HepG2 (cell line): ENCODE results near the gene MYL11. TPM values are rescaled to one million over a fixed set of nuclear protein-coding genes. Genes with fewer than 3 reads are reported as not detected.

Source experiments
- BRD4 ChIP-seq: sonication (generic); formaldehyde crosslinking; IDR thresholded peaks from 2 replicates; pipeline ENCODE4 v1.4.0; 2020; ENCODE audit warnings: missing genetic modification reagents
- DNMT1 ChIP-seq: sonication (generic); formaldehyde crosslinking; IDR thresholded peaks from 2 replicates; pipeline ENCODE4 v1.5.1; 2020; ENCODE audit warnings: mild to moderate bottlenecking, missing genetic modification reagents
- EHMT2 ChIP-seq: fragments of 200-600 bp; sonication (generic); IDR thresholded peaks from 2 replicates; pipeline ENCODE4 v1.7.0; 2017; ENCODE audit warnings: antibody characterized with exemption, low read depth, low read length, borderline replicate concordance
- ELF3 ChIP-seq: IDR thresholded peaks from 2 replicates; pipeline ENCODE4 v1.6.1; 2016; ENCODE audit warnings: missing genetic modification reagents, missing compliant biosample characterization
- ETV5 ChIP-seq: IDR thresholded peaks from 2 replicates; pipeline ENCODE4 v1.6.1; 2018; ENCODE audit warnings: missing biosample characterization, missing genetic modification reagents, inconsistent platforms, borderline replicate concordance
- GABPA ChIP-seq, 2 experiments: IDR thresholded peaks; 2 replicates each; pipeline ENCODE4 v1.6.1; 2011 to 2016; ENCODE audit warnings: low read depth in 2 of 2, low read length in 1 of 2, missing biosample characterization in 1 of 2, missing genetic modification characterization in 1 of 2
- HOXA3 ChIP-seq: sonication (generic); formaldehyde crosslinking; IDR thresholded peaks from 2 replicates; pipeline ENCODE4 v1.5.0; 2020; ENCODE audit warnings: missing genetic modification reagents
- IRX3 ChIP-seq: sonication (generic); formaldehyde crosslinking; IDR thresholded peaks from 2 replicates; pipeline ENCODE4 v1.8.1; 2023; ENCODE audit warnings: mild to moderate bottlenecking, low read depth, missing genetic modification reagents, borderline replicate concordance
- MTA3 ChIP-seq: sonication (generic); formaldehyde crosslinking; IDR thresholded peaks from 2 replicates; pipeline ENCODE4 v1.4.0; 2020; ENCODE audit warnings: missing genetic modification reagents
- NFE2L2 ChIP-seq: fragments of 150-350 bp; IDR thresholded peaks from 2 replicates; pipeline ENCODE4 v1.6.1; 2014; ENCODE audit warnings: low read length
- SALL1 ChIP-seq: sonication (generic); formaldehyde crosslinking; IDR thresholded peaks from 2 replicates; pipeline ENCODE4 v1.8.0; 2022; ENCODE audit warnings: mild to moderate bottlenecking, missing genetic modification reagents
- TMF1 ChIP-seq: sonication (generic); formaldehyde crosslinking; IDR thresholded peaks from 2 replicates; pipeline ENCODE4 v1.8.1; 2022; ENCODE audit warnings: low read depth, missing genetic modification reagents
- U2AF2 ChIP-seq: fragments of 200-400 bp; formaldehyde crosslinking; IDR thresholded peaks from 2 replicates; pipeline ENCODE4 v1.6.1; 2017; ENCODE audit warnings: low read depth, mild to moderate bottlenecking, low read length
- ZNF263 ChIP-seq: sonication (generic); formaldehyde crosslinking; IDR thresholded peaks from 2 replicates; pipeline ENCODE4 v1.4.0; 2020; ENCODE audit warnings: missing genetic modification reagents
- ZNF292 ChIP-seq: sonication (generic); formaldehyde crosslinking; IDR thresholded peaks from 2 replicates; pipeline ENCODE4 v1.8.1; 2022; ENCODE audit warnings: mild to moderate bottlenecking, low read depth, missing genetic modification reagents, borderline replicate concordance
- ZNF3 ChIP-seq: IDR thresholded peaks from 2 replicates; pipeline ENCODE4 v1.7.0; 2017; ENCODE audit warnings: inconsistent platforms
- ZNF430 ChIP-seq: sonication (generic); formaldehyde crosslinking; IDR thresholded peaks from 2 replicates; pipeline ENCODE4 v1.9.0; 2021; ENCODE audit warnings: mild to moderate bottlenecking, missing genetic modification reagents
- ZNF605 ChIP-seq: sonication (generic); formaldehyde crosslinking; IDR thresholded peaks from 2 replicates; pipeline ENCODE4 v1.8.0; 2022; ENCODE audit warnings: mild to moderate bottlenecking, missing genetic modification reagents
- ZNF629 ChIP-seq: sonication (generic); formaldehyde crosslinking; conservative IDR thresholded peaks from 2 replicates; pipeline ENCODE4 v1.5.0; 2020; ENCODE audit warnings: missing genetic modification reagents
- ZNF720 ChIP-seq: sonication (generic); formaldehyde crosslinking; IDR thresholded peaks from 2 replicates; pipeline ENCODE4 v1.4.0; 2020; ENCODE audit warnings: missing genetic modification reagents
- ZSCAN22 ChIP-seq: sonication (generic); formaldehyde crosslinking; IDR thresholded peaks from 2 replicates; pipeline ENCODE4 v1.4.0; 2020; ENCODE audit warnings: mild to moderate bottlenecking, missing genetic modification reagents
- ZSCAN29 ChIP-seq: sonication (generic); formaldehyde crosslinking; conservative IDR thresholded peaks from 2 replicates; pipeline ENCODE4 v1.4.0; 2020; ENCODE audit warnings: mild to moderate bottlenecking, missing genetic modification reagents
- ZSCAN5A ChIP-seq: sonication (generic); formaldehyde crosslinking; IDR thresholded peaks from 2 replicates; pipeline ENCODE4 v1.8.0; 2022; ENCODE audit warnings: mild to moderate bottlenecking, missing genetic modification reagents, borderline replicate concordance
- polyA plus RNA-seq, 8 experiments: library from polyadenylated mRNA; depleted of rRNA in 3 of 8; stranded (reverse) in 7 of 8; unstranded in 1 of 8; fragments of >200 nt; fragmentation: Illumina TruSeq in 4 of 8; extraction: Trizol in 4 of 8; gene quantifications; 2 replicates each; pipeline versions ENCODE4 v1.2.1 to v1.2.3, GENCODE V29; 2011 to 2016; ENCODE audit warnings: low read depth in 4 of 8, missing spikeins in 1 of 8, mixed read lengths in 1 of 8; ENCODE audit not compliant: insufficient read depth in 1 of 8
- total RNA-seq, 5 experiments: library from RNA; depleted of rRNA; stranded (reverse); fragments of >200 nt; fragmentation: Illumina TruSeq; extraction: Trizol; gene quantifications; 2 replicates each; pipeline ENCODE4 v1.2.3, GENCODE V29; 2016; ENCODE audit warnings: low read depth in 1 of 5
- TF ChIP-seq, protein P1 (sequence below): sonication (generic); formaldehyde crosslinking; IDR thresholded peaks from 2 replicates; pipeline ENCODE4 v1.5.0; 2020; ENCODE audit warnings: mild to moderate bottlenecking, missing genetic modification reagents, borderline replicate concordance
- TF ChIP-seq, protein P2 (sequence below): sonication (generic); formaldehyde crosslinking; IDR thresholded peaks from 2 replicates; pipeline ENCODE4 v1.5.0; 2020; ENCODE audit warnings: mild to moderate bottlenecking, missing genetic modification reagents

The MYL11 gene
- total and polyA plus RNA-seq, 2 of the 13 experiments (the other 11 are each of a cell fraction or from before 2014, with no cell fraction given) = not detected

DNA sequence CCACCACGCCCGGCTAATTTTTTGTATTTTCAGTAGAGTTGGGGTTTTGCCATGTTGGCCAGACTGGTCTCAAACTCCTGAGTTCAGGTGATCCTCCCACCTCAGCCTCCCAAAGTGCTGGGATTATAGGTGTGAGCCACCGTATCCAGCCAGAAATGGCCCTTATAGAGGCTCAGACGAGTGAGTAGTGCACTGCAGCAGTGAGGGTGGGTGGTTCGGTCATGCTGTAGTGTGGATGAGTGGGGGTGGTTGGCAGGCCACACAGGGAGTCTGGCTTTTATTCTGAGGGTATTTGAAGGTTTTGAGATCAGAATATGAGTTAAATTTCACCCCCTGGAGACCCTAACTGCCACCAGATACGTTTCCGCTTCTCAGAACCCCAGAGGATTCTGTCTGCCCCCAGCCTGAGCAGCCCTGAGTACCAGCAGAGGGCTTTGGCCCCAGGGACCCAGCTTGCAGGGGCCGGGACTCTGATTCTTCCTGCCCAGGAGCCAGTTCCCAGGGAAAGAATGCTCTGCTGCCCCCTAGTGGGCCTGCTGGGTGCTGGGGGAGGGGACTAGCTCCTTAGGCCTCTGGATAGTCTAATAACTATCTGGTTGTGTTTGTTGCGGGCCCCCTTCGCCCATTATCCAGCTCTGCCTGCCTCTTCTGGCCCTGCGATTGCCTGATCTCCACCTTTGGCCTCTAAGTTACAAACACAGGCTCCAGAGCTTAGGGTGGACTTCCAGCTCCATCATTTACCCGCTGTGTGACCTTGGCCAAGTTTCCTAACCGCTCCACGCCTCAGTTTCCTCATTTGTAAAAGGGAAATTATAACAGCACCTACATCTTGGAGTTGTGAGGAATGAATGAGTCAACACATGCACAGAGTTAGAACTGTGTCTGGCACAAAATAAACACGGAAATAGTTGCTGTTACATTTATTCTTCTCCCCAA, 34.8 kb downstream of the MYL11 start (continued):
- TF ChIP-seq NFE2L2 (no peak), ZSCAN5A (CRISPR knock-in tag) (no peak), ZNF3 (CRISPR knock-in tag) (0 out of 2 replicates have a peak, but pooled peaks have one; percentile 38), ZNF605 (peak; percentile 42), MTA3 (CRISPR knock-in tag) (no peak), ETV5 (CRISPR knock-in tag) (peak; percentile 71), ZNF720 (no peak), BRD4 (CRISPR knock-in tag) (0 out of 2 replicates have a peak, but pooled peaks have one; percentile 40), ZNF629 (CRISPR knock-in tag) (no peak; the same call in 1 of the 2 replicates), ZSCAN29 (CRISPR knock-in tag) (no peak; the same call in 1 of the 2 replicates), SALL1 (CRISPR knock-in tag) (peak; percentile 75), GABPA (IDR thresholded peaks at IDR 0.05; ENCODE audit: low read depth, low read length) (no peak), GABPA (CRISPR knock-in tag; IDR thresholded peaks at IDR 0.05; ENCODE audit: low read depth) (peak; percentile 67), DNMT1 (CRISPR knock-in tag) (no peak), ZNF430 (CRISPR knock-in tag) (no peak), EHMT2 (no peak), HOXA3 (CRISPR knock-in tag) (peak; percentile 73), TMF1 (CRISPR knock-in tag) (no peak), U2AF2 (no peak), ZSCAN22 (CRISPR knock-in tag) (no peak), ZNF292 (CRISPR knock-in tag) (0 out of 2 replicates have a peak, but pooled peaks have one; percentile 41), ZNF263 (CRISPR knock-in tag) (0 out of 2 replicates have a peak, but pooled peaks have one; percentile 20), ELF3 (CRISPR knock-in tag) (peak; percentile 69), IRX3 (CRISPR knock-in tag) (no peak)
- TF ChIP-seq, protein P1, sequence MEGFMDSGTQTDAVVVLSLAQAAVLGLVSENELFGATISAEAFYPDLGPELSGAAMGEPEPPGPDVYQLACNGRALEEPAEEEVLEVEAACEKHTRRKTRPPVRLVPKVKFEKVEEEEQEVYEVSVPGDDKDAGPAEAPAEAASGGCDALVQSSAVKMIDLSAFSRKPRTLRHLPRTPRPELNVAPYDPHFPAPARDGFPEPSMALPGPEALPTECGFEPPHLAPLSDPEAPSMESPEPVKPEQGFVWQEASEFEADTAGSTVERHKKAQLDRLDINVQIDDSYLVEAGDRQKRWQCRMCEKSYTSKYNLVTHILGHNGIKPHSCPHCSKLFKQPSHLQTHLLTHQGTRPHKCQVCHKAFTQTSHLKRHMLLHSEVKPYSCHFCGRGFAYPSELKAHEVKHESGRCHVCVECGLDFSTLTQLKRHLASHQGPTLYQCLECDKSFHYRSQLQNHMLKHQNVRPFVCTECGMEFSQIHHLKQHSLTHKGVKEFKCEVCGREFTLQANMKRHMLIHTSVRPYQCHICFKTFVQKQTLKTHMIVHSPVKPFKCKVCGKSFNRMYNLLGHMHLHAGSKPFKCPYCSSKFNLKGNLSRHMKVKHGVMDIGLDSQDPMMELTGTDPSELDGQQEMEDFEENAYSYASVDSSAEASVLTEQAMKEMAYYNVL = no peak
- TF ChIP-seq, protein P2, sequence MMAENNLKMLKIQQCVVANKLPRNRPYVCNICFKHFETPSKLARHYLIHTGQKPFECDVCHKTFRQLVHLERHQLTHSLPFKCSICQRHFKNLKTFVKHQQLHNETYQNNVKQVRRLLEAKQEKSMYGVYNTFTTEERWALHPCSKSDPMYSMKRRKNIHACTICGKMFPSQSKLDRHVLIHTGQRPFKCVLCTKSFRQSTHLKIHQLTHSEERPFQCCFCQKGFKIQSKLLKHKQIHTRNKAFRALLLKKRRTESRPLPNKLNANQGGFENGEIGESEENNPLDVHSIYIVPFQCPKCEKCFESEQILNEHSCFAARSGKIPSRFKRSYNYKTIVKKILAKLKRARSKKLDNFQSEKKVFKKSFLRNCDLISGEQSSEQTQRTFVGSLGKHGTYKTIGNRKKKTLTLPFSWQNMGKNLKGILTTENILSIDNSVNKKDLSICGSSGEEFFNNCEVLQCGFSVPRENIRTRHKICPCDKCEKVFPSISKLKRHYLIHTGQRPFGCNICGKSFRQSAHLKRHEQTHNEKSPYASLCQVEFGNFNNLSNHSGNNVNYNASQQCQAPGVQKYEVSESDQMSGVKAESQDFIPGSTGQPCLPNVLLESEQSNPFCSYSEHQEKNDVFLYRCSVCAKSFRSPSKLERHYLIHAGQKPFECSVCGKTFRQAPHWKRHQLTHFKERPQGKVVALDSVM (CRISPR knock-in tag) = peak; percentile 67
